SH-SY5Y (cell line): ENCODE results near the gene GPC5.

Source experiments
- GATA2 ChIP-seq: IDR thresholded peaks from 2 replicates; pipeline ENCODE4 v1.6.1; 2011; ENCODE audit warnings: mild to moderate bottlenecking, low read depth, low read length
- GATA3 ChIP-seq: IDR thresholded peaks from 2 replicates; pipeline ENCODE4 v1.6.1; 2011; ENCODE audit warnings: low read depth, mild to moderate bottlenecking, low read length, moderate library complexity

DNA sequence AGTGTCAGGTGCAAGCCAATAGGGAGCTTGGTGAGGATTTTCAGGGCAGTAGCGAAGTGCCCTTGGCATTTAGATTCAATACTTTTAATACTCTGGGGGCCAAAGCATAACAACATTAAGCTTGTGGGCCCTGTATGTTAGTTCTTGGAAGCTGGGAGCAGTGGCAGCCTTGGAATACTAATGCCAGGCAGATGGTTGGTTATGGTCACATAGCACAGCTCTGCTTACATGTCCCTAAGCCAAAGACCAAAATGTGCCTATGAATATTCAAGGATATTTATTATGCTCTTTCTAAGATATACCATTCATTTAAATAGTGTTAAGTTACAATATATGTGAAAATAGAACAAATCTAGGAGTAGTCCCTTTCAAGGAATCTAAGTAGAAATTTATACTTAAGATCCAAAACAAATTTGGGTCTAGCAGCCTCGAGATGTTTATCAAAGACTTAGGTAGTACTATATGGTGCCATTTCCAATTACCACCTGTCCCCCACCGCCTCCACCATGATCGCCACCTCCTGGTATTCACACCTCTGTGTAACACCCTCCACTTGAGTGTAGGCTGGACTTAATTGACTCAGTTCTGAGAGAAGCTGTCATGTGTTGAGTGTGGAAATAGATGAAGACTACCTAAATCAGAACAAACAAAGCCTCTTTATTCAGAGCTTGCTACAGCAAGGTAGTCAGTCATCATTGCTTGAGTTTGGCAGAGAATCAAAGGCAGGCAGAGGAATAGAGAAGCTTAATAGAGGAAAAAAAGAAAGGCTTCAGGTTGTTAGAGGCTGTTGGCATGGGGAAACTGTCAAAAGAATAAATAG, 261.0 kb downstream of the GPC5 start:
- TF ChIP-seq GATA2 (no peak), GATA3 (no peak)
